Stimulated activated CD8-positive, alpha-beta memory T cell treated with anti-CD3 and anti-CD28 coated beads, Interleukin-12 subunit alpha, Interleukin-12 subunit beta, amount 100 ng/mL, for 24 hours (primary cell): ENCODE data around the gene NFYA.

Experiments
- DNase-seq: peaks from one replicate; pipeline ENCODE4 v3.0.0-alpha.2; 2020; ENCODE audit errors: extremely low read depth

NFYA gene

DNA sequence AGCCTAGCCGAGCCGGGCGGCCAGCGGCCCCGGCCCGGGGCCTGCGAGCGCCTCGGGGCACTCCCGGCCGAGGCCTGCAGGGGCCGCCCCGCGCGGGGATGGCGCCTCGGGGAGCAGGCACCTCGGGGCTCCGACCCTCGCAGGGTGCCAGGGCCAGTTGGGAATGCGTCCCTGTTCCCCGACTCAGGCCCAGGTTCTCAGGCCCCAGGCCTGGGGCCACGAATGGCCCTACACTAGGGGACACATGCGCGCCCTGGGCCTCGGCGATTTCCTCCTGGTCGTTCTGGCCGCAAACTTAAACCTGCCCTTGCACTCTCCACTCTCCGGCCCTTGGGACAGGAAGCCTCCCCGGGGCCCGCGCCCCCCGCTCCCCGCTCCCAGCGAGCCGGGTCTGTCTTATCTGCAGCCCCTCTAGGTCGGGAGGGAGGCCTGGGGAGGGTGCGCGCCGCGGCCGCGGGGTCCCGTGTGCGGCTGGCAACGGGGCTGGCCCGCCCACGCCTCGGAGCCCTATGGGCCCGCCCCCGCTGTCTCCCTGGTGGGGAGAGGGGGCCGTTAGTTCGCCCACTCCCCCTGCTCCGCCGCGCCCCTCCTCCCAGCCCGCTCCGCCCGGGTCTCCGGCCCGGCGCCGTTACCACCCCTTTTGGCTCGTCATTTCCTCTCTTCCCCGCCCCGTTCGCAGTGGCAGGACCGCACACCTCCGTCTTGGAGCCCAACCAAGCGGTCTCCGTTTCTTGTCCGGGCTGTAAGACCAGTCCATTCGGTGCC lies 611 bp downstream of the NFYA start:
- peak; percentile 52 for DNase-seq

DNA sequence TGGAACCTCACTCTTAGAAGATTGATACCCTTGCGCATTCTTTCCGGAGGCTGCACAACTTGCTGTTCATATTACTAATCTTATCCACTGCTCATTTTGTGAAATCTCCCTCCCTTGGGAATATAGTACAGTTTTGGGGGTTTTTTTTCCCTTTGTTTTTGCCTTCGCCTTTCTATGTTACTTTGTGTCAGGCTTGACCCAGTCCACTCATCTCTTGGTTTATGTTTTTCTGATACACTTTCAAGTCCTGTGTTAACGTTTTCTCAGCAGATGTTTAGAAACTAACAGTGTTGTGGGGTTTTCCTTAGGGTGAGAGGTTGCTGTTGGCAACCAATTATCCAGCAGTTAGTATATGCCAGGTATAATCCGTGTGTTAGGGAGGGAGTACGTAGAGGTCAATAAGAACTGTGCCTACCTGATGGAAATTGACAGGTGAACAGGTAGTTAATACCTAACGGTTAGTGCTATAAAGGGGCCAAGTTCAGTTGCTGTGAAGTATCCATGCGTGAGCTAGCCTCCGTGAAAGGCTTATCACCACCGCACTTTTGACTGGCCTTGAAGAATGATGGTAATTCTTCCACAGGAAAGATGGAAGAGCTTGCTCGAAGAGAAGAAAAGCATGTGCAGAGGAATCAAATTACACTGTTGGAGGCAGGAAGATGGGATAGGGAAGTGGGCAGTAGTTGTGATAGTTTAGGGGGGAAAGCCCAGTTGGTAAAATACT lies 1.4 kb downstream of the NFYA start:
- DNase-seq = no peak

DNA sequence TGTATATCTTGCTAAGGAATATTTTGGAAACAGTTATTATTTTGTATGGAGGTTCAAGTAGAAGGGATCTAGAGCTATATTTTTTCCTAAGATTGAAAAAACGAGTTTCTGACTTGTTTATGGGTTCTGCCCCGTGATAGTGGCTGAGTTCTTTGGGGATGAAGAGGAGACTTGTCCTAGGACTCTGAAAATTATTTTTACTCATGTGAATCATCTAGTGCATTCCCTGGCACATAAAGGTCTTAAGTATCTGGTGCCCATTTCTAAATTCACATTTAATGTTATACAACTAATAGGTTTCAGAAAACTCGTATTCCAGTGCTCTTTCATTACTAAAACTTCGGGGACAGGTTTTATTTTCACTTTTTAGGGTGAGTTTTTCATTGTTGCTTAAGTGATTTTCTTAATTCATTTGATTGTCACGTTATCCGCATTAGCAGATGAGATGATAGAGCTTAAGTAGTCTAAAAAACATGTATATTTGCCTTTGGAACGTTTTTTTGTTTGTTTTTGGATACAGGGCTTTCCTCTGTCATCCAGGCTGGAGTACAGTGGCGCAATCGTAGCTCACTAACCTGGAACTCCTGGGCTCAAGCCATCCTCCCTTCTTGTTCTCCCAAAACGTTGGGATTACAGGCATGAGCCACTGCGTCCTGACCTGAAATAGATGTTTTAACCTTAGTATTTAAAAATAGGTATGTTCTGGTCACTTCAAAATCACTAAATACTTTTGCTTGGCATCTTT lies 2.1 kb downstream of the NFYA start:
- no peak for DNase-seq

DNA sequence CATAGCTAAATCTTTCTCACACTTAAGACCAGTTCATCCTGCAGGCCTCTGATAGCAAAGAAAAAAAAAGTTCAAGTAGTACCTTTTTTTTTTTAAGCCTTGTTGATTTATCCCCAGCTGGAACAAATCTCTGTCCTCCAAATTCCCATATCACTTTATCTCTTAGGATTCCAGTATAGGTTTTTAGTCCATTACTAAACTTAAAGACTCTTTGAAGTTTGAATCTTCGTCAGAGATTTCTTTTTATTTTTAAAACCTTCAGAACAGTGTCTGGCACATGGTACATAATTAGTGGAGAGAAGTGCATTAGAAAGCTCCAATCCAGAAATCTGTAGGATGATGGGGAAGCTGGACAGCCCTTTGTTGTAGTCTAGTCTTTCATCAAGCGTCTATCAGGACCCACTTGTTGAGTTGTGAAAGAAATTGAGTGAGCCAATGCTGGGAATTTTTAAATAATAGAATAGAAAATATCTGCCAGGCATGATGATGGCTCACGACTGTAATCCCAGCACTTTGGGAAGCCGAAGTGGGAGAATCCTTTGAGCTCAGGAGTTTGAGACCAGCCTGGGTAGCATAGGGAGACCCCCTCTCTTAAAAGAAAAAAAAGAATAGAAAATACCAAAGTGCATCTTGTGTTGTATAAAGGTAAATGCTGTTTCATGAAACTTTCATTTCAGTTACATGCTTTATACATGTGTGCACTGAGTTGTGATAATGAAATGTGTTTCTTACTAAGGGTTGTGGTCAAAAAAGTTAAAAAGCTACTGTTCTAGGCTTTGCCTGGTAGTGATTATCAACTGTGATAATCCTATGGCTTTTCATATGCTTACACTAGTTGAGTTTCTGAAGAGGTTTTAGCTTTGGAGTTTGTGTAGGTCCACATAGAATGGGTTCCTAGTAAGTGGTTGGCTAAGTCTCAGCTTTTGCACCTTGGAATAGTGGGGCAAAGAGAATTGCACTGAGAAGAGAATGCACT lies 3.2 kb downstream of the NFYA start:
- DNase-seq = no peak

DNA sequence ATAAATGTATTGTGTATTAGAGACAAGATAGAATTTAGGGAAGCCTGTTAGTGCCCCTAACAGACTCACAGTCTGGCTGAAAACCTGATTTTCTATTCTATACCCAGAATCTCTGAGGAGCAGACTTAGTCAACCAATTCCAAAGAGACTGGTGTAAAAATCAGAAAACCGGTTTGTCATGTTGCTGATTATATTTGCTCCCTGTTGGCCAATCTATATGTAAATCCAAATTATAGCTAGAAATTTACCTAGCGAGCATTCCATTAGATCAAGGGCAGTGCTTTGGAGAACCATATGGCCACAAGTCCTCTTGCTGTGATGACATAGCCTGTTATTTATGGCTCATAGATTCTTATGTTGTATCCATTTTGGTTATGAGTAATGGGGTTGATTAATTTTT lies 4.8 kb downstream of the NFYA start:
- no peak for DNase-seq

DNA sequence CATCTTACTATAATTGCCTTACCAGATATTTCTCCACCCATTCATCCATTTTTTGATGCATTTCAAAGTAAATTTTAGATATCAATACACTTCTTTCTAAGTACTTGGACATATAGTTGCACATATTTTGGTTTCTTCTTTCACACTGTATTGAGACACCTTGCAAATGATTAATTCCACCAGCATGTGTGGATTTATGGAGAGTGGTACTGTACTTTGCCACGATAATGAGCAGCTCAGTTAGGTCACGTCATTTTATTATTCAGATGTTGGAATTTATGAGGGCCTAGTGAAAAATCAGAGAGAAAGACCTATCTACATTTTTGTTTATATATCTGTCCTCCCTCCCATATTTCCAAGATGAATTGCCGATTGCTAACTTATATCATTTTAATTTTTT lies 5.3 kb downstream of the NFYA start:
- no peak for DNase-seq

DNA sequence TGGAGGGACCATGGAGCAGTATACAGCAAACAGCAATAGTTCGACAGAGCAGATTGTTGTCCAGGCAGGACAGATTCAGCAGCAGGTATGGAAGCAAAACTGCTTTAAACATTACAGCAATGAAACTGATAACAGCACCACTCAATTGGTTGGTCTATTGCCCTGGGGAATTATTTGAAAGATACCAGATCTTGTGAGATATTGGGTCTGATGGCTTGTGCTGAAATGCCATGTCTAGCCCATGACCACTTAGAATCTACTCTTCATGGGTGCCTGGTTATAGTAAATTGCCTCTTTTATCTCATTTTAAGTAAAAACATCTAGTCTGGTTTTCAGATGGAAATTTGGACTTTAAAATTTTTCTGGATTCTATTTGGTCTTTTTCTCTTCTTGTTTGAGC lies 6.3 kb downstream of the NFYA start:
- no peak for DNase-seq

DNA sequence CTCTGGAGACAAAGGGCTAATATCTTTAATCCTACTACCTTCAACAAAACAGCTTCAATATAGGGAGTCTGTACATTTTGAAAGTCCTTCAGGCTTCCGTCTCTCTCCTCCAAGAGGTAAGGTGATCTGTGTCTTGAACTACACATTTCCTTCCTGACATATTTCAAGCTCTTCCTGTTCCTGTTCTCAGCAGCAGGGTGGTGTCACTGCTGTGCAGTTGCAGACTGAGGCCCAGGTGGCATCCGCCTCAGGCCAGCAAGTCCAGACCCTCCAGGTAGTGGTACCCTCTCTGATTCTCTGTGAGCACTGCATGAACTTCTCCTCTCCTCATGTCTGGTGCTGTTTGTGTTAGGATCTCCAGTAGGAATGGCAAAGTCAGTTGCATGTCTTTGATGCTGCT lies 7.8 kb downstream of the NFYA start:
- no peak for DNase-seq

DNA sequence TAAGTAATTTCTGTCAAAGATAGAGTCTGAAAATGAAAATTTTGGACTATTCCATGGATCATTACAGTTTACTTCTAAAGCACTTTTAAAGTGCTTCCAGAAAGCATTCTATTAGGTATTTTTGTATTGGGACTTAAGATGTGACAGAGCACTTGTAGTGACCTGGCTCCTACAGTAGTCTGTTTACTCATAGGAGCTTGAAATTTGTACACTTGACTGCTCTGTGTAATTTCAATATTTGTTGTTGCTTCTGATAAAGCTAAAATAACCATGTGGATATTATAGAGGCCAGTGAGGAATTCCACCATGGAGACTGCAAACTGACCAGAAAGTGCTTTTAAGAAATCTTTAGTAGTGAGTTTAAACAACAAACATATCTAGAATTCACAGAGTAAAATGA lies 10.3 kb downstream of the NFYA start:
- no peak for DNase-seq

DNA sequence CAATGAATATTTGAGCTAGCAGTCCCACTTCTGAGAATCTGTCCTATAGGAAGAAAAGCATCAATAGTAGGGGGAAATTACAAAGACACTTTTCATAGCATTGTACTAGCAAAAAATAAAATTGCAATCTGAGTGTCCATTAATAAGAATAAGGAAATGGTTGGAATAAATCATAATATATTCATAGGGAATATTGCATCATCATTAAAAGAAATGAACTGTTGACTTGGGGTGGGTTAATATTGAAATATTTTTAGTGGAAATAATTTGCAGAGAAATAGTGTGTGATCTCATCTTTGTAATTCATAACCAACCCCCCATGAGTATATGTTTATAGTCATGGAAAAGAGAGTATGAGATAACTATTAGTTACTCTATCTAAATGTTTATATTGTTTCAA lies 12.4 kb downstream of the NFYA start:
- no peak for DNase-seq

DNA sequence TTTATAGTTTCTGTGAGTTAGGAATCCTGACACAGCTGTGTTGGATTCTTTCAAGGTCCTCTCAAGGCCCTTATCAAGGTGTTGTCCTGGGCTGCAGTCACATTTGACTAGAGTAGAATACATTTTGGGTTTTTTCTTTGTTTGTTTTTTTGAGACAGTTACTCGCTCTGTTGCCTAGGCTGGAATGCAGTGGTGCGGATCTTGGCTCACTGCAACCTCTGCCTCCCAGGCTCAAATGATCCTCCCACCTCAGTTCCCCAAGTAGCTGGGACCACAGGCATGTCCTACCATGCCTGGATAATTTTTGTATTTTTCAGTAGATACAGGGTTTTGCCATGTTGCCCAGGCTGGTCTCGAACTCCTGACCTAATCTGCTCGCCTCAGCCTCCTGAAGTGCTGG lies 15.7 kb downstream of the NFYA start:
- DNase-seq = no peak

DNA sequence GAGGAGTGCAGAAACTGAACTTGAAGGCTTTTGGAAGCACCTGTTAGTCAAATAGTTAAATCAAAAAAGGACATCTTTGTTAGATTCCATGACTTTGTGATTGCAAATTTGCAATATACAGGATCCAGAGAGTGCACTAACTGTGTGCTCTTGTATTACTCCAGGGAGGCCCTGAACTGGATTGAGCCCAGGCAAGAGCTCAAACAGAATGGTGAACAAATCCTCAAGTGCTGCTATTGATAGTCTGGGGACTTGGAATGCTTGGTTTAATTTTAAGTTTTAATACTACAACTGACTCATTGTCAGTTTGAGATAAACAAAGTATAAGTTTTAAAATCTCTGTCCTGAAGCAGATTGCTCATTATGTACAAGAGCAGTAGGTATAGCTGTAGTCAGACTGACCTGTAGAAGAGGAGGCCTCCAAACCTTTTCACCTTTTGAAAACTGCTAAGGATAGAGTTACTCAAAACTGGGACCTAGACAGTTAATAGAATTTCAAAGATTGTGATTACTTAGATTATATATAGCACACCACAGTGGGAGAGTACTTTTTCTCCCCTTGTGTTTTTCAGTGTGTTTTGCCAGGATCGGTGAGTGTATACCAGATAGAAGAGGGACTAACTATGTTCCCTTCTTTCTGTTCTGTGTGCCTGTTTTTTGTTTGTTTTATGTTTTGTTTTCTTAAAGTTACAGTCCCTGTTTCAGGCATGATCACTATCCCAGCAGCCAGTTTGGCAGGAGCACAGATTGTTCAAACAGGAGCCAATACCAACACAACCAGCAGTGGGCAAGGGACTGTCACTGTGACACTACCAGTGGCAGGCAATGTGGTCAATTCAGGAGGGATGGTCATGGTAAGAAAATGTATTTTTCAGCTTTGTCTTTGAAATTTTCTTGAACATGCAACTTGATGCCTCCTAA lies 18.3 kb downstream of the NFYA start:
- no peak for DNase-seq

DNA sequence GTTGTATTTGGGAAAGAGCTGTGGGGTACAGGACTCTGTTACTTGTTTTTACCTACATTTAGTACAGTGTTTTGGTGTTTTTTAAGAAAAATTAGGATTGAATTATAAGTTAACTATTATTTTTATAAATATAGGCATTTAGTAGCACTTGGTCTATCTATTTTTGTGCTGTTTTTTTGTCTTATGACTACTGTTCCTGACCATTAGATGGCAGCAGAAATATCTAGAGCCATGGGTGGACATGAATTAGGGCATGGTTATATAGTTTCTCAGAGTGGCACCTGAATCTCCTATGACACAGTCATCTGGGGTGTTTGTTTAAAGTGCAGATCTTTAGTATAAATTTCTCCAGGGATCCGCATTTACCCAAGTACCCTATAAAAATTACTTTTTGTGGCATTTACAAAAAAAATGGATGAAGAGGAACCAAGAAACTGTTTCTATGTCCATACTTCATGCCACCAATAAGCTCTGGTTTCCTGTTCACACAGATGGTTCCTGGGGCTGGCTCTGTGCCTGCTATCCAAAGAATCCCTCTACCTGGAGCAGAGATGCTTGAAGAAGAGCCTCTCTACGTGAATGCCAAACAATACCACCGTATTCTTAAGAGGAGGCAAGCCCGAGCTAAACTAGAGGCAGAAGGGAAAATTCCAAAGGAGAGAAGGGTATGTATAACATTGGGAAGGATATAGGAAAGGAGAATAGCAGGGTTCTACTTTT lies 19.8 kb downstream of the NFYA start:
- DNase-seq = no peak

DNA sequence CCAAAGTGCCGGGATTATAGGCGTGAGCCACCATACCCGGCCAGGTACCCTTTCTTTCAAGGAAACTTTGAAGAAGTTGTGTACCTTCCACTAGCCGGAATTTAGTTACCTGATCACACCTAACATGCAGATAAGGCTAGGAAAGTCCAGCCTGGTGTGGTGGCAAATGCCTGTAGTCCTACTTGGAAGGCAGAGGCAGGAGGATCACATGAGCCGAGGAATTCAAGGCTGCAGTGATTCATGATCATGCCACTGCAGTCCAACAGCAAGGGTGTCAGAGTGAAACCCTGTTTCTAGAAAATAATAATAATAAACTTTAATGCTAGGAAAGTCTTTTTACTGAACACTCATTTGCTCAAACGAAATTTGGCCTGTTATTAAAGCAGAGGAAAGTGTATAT lies 21.0 kb downstream of the NFYA start:
- no peak for DNase-seq

DNA sequence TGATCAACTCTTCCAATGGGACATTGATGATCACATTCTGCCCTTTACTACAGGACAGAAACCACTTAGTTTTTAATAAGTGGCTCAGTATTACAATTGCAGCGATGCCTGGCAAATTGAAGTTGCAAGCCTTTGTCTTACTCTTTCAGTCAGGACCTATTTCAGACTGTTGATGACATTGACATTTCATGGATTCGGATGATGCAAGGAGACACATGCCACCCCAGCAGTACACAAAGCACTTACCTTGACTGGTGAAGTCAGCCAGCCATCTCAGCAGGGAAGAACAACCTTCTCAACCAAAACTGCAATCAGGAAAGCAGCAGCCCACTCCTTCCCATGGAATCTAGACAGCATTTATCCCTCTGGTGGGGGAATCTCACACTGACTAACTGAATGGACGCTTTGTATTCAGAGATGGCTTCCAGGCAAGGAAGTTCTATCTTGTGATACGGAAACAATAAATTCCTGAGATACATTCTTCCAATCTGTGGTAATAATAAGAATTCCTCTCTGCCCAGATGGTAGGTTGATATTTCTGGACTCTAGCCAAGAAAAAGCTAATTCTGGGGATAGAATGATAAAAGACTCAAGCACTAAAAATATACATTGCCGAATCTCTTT lies 24.8 kb downstream of the NFYA start:
- DNase-seq = no peak

DNA sequence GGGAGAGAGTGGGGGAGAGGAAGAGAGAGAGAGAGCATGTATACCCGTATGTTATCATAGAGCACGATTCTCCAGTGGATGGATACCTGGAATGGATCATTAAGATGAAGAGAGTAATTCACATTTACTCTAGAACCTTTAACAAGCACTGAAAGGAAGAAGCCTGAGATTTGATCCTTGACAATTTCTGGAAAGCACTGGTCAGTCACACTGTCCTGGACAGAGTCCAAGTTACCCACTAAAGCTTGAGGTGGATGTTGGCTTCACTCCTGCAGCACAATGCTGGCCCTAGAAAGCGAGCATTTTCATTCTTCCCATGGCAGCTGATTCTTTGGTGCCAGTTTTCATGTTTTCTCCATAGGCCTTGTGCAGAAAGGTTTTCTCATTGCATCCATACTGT lies 25.6 kb downstream of the NFYA start:
- DNase-seq = no peak

DNA sequence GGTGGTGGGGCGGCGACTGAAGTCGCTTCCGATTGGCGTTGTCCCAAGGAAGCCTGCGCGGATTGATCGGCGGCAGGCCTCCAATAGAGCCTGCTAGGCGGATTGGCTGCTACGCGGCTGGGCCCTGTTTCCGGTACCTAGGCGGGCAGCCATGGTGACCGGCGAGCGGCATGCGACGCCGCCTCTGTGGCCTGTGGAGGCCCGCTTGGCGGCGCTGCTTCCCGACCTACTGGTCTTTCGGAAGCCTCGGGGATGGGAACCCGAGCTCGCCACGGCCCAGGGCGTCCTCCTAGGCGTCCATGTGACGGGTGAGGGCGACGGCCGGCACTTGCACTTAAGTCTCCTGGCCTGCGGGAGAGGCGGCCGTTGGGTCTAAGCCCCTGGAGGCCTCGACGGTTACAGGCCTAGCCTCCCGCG lies 28.1 kb downstream of the NFYA start:
- DNase-seq = no peak

DNA sequence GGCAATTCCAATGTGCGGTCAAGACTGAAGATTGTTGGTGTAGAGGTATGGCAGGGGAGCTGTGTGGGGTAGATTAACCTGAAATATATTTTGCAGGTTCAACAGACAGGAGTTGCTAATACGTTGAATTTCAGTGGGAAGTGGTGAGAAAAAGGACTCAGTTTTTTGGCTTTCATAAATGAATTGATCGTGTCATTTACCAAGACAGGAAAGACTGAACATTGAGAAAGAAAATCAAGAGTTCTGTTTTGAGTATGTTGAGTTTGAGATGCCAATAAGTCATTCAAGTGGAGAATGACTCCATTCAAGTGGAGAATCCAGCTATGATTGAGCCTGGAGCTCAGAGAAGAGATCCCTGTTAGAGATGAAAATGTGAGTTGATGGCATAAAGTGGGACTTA lies 31.1 kb downstream of the NFYA start:
- no peak for DNase-seq

DNA sequence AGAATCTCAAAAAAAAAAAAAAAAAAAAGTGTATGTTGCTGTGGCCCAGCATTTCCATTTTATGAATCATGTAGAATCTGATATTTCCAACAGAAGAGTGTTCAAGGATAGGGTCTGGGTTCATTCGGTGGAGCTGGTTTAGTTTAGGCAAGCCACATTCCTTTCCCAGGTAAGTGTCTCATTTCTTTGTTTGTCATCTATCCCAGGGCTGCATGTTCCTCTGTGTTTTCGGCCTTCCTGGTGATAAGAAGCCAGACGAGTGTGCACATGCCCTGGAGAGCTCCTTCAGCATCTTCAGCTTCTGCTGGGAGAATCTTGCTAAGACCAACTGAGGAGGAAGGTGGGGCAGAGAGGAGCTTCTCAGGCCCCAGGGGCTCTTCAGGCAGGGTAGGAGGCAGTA lies 38.2 kb downstream of the NFYA start:
- no peak for DNase-seq
